K562 (cell line): ENCODE results near the gene KRT26. TPM values are rescaled to one million over a fixed set of nuclear protein-coding genes. Genes with fewer than 3 reads are reported as not detected.

Experiments
- ATAC-seq: fragments of 200-7000 bp; cut with Tn5 transposase; 3 replicates; pipeline ENCODE4 v1.9.1; 2020; ENCODE audit warnings: moderate library complexity
- BruUV-seq: library from RNA; stranded (reverse); fragments of 400-500 nt; replicated peaks from 2 replicates; lab custom pipeline; 2021; lab: Mats Ljungman, UMichigan
- CTCF ChIA-PET: fragments of 300-600 bp; formaldehyde crosslinking; extraction: SDS; loops from one replicate; lab custom pipeline; 2021; ENCODE audit warnings: low intra/inter-chr PET ratio; lab: Yijun Ruan, JAX
- POLR2A ChIA-PET: fragments of 300-600, 350-650 bp; sonication (Branson Sonifier 250); formaldehyde crosslinking; extraction: SDS; loops from one replicate; lab custom pipeline; 2021; ENCODE audit warnings: antibody characterized with exemption, inconsistent platforms; lab: Yijun Ruan, JAX
- DNase-seq, 4 experiments: peaks; one replicate each; pipeline versions ENCODE4 v3.0.0 to v3.0.0-alpha.2; 2011 to 2018; ENCODE audit warnings: low spot score in 3 of 4, mixed read lengths in 3 of 4; ENCODE audit errors: extremely low read depth in 1 of 4
- FAIRE-seq: peaks from 2 replicates; lab custom pipeline; 2011; peaks lifted over from hg19 to GRCh38; lab: Jason Lieb, UNC
- H2AFZ ChIP-seq: 2 replicates; pipeline ENCODE4 v1.6.0; 2011; ENCODE audit warnings: low read depth, low read length, control low read depth, inconsistent platforms
- H3K27ac ChIP-seq: fragments of 200-600 bp; 3 replicates; pipeline ENCODE4 v1.8.0; 2011; ENCODE audit warnings: low read depth, mild to moderate bottlenecking, control low read depth, inconsistent platforms, low read length, moderate library complexity, mixed read lengths; ENCODE audit errors: extremely low read depth
- H3K27me3 ChIP-seq, 2 experiments: fragments of 300-600 bp in 1 of 2; 2 replicates in 1 of 2; 3 replicates in 1 of 2; pipeline versions ENCODE4 v1.6.0 to v1.8.0; 2011; ENCODE audit warnings: inconsistent platforms in 2 of 2, low read length in 2 of 2, mild to moderate bottlenecking in 1 of 2, mixed read lengths in 1 of 2, moderate library complexity in 1 of 2; ENCODE audit not compliant: control insufficient read depth in 2 of 2, insufficient read depth in 2 of 2
- H3K36me3 ChIP-seq: fragments of 300-600 bp; 3 replicates; pipeline ENCODE4 v1.8.0; 2011; ENCODE audit warnings: mild to moderate bottlenecking, low read length, inconsistent platforms; ENCODE audit not compliant: control insufficient read depth, insufficient read depth
- H3K4me1 ChIP-seq, 2 experiments: fragments of 200-600 bp in 1 of 2; replicated peaks in 1 of 2; 2 replicates in 1 of 2; 3 replicates in 1 of 2; pipeline versions ENCODE4 v1.5.1 to v1.8.0; 2011; ENCODE audit warnings: inconsistent platforms in 2 of 2, low read length in 2 of 2, mild to moderate bottlenecking in 1 of 2, mixed read lengths in 1 of 2, moderate library complexity in 1 of 2; ENCODE audit not compliant: control insufficient read depth in 2 of 2, insufficient read depth in 2 of 2
- H3K4me2 ChIP-seq: 2 replicates; pipeline ENCODE4 v1.6.1; 2011; ENCODE audit warnings: low read length, control low read depth, inconsistent platforms, mixed read lengths; ENCODE audit not compliant: insufficient read depth
- H3K4me3 ChIP-seq: fragments of 200-600 bp; sonication (generic), shearing (Covaris generic); 2 replicates; pipeline ENCODE4 v1.5.1; 2016; ENCODE audit warnings: control low read depth, inconsistent platforms
- H3K79me2 ChIP-seq: fragments of 200-600 bp; 3 replicates; pipeline ENCODE4 v1.8.0; 2011; ENCODE audit warnings: low read length, inconsistent platforms; ENCODE audit not compliant: control insufficient read depth, insufficient read depth
- H3K9ac ChIP-seq, 2 experiments: 2 replicates each; pipeline versions ENCODE4 v1.6.0 to v1.6.1; 2011; ENCODE audit warnings: low read depth in 2 of 2, low read length in 2 of 2, control low read depth in 1 of 2, inconsistent platforms in 1 of 2, mild to moderate bottlenecking in 1 of 2, mixed read lengths in 1 of 2; ENCODE audit not compliant: insufficient read depth in 1 of 2
- H3K9me1 ChIP-seq: one replicate; pipeline ENCODE4 v1.6.0; 2011; ENCODE audit warnings: inconsistent platforms, mild to moderate bottlenecking, low read length, moderate library complexity; ENCODE audit not compliant: control insufficient read depth, insufficient read depth
- H3K9me3 ChIP-seq: replicated peaks from 2 replicates; pipeline ENCODE4 v1.5.1; 2011; ENCODE audit warnings: low read depth, low read length, inconsistent platforms; ENCODE audit not compliant: control insufficient read depth, insufficient read depth
- H4K20me1 ChIP-seq: replicated peaks from 2 replicates; pipeline ENCODE4 v1.6.1; 2011; ENCODE audit warnings: low read length, inconsistent platforms, mixed read lengths; ENCODE audit not compliant: control insufficient read depth, insufficient read depth
- CTBP1 ChIP-seq: fragments of 450-650 bp; IDR thresholded peaks from 2 replicates; pipeline ENCODE4 v1.6.1; 2016; ENCODE audit warnings: borderline replicate concordance
- LCOR ChIP-seq: sonication (generic); formaldehyde crosslinking; IDR thresholded peaks from 2 replicates; pipeline ENCODE4 v1.8.0; 2022; ENCODE audit warnings: mild to moderate bottlenecking, missing genetic modification reagents
- MTA3 ChIP-seq: fragments of 450-650 bp; formaldehyde crosslinking; IDR thresholded peaks from 2 replicates; pipeline ENCODE4 v1.6.1; 2017; ENCODE audit warnings: mild to moderate bottlenecking, borderline replicate concordance
- MXD1 ChIP-seq: fragments of 250-450 bp; sonication (Bioruptor Pico); IDR thresholded peaks from 2 replicates; pipeline ENCODE4 v1.8.0; 2021; ENCODE audit warnings: borderline replicate concordance, mild to moderate bottlenecking, moderate library complexity; ENCODE audit not compliant: poor library complexity, severe bottlenecking
- POLR2A ChIP-seq: fragments of 450-650 bp; conservative IDR thresholded peaks from 2 replicates; pipeline ENCODE4 v1.6.1; 2016
- POU5F1 ChIP-seq: fragments of 150-350 bp; IDR thresholded peaks from 2 replicates; pipeline ENCODE4 v1.6.1; 2014; ENCODE audit warnings: borderline replicate concordance, low read length, low read depth, mild to moderate bottlenecking; ENCODE audit not compliant: partially characterized antibody
- RBM25 ChIP-seq: fragments of 200-400 bp; formaldehyde crosslinking; IDR thresholded peaks from 2 replicates; pipeline ENCODE4 v1.6.1; 2018; ENCODE audit warnings: low read length, low read depth, moderate library complexity; ENCODE audit not compliant: severe bottlenecking
- THAP12 ChIP-seq: fragments of 250-450 bp; sonication (Bioruptor Pico); IDR thresholded peaks from 2 replicates; pipeline ENCODE4 v1.9.0; 2021; ENCODE audit warnings: mild to moderate bottlenecking, inconsistent platforms
- ZKSCAN8 ChIP-seq: fragments of 200-800 bp; sonication (Bioruptor generic); IDR thresholded peaks from 2 replicates; pipeline ENCODE4 v1.6.1; 2016; ENCODE audit warnings: missing genetic modification characterization, missing compliant biosample characterization
- ZSCAN29 ChIP-seq: fragments of 450-650 bp; IDR thresholded peaks from 2 replicates; pipeline ENCODE4 v1.6.1; 2017
- WGBS: fragments of 100-300 bp; shearing (Covaris generic); methylation state at CpG from one replicate; pipeline ENCODE4 v1.1.6; 2016; ENCODE audit warnings: low coverage, mixed read lengths; ENCODE audit not compliant: insufficient coverage; ENCODE audit errors: missing lambda C conversion rate; 5-methylcytosine and 5-hydroxymethylcytosine counted together
- in situ Hi-C: fragments of 300-500 bp; cut with MboI; formaldehyde crosslinking; loops from 4 replicates; pipeline ENCODE4 v1.15.0; 2018; ENCODE audit warnings: inconsistent platforms, mixed read lengths
- intact Hi-C: fragments of 100-400 bp; cut with micrococcal nuclease; formaldehyde crosslinking; loops from 2 replicates; pipeline ENCODE4 v1.14.2; 2022
- polyA plus RNA-seq, 8 experiments: library from polyadenylated mRNA; depleted of rRNA in 4 of 8; stranded (reverse) in 5 of 8; unstranded in 3 of 8; fragments of >200 nt; fragmentation: Nextera tagmentation in 2 of 8; fragmentation: Illumina TruSeq in 1 of 8; extraction: Ambion mirVana in 2 of 8; extraction: Trizol in 1 of 8; gene quantifications; 2 replicates each; pipeline versions ENCODE4 v1.2.1 to v1.2.3, GENCODE V29; 2011 to 2014; ENCODE audit warnings: inconsistent platforms in 1 of 8, missing spikeins in 1 of 8
- total RNA-seq, 7 experiments: library from RNA; depleted of rRNA in 6 of 7; stranded (reverse); fragments of >200 nt in 6 of 7; fragmentation: Illumina TruSeq in 2 of 7; extraction: Trizol in 2 of 7; gene quantifications; 2 replicates each; pipeline versions ENCODE4 v1.2.1 to v1.2.3, GENCODE V29; 2011 to 2021; ENCODE audit warnings: low replicate concordance in 1 of 7
- TF ChIP-seq, protein P1 (sequence below): fragments of 250-450 bp; sonication (Bioruptor Pico); IDR thresholded peaks from 2 replicates; pipeline ENCODE4 v1.8.0; 2021; ENCODE audit warnings: moderate library complexity, mild to moderate bottlenecking, inconsistent platforms

Gene KRT26
- total and polyA plus RNA-seq, 9 of the 15 experiments (the other 6 are each of a cell fraction or from before 2014, with no cell fraction given), result not detected

GRCh38 chr17:40777971-40778370, 6.0 kb upstream of the KRT26 start:
- in situ Hi-C loops (no loop called here), intact Hi-C loops (no loop called here)
- H3K79me2 ChIP-seq, result no peaks in the 10 kb centered on the region
- H2AFZ ChIP-seq, result no peak overlapping the region
- peaks cover 0 to 4% of the 10 kb centered on the region in 2 experiments; a peak in 1 of 5 replicates for H3K4me1 ChIP-seq
- ATAC-seq (no peak), DNase-seq (no peak), FAIRE-seq (no peak)
- ChIA-PET POLR2A (no interaction called here), CTCF (no interaction called here)
- no peaks in the 10 kb centered on the region for H3K36me3 ChIP-seq
- H3K9ac ChIP-seq, result no peak overlapping the region
- no peaks in the 10 kb centered on the region for H3K9me3 ChIP-seq
- H3K27ac ChIP-seq, result no peak overlapping the region
- WGBS, result 11% methylated on average over 3 of the region's 3 CpGs
- peaks cover 0 to 9% of the 10 kb centered on the region in 2 experiments; a peak in 2 of 5 replicates for H3K27me3 ChIP-seq
- no peaks in the 10 kb centered on the region for H3K9me1 ChIP-seq
- no peak overlapping the region for H3K4me2 ChIP-seq
- BruUV-seq, result no TSS peak
- H4K20me1 ChIP-seq, result no peaks in the 10 kb centered on the region
- TF ChIP-seq POU5F1 (no peak), THAP12 (CRISPR knock-in tag) (no peak), MTA3 (no peak), POLR2A (no peak), ZSCAN29 (no peak), CTBP1 (no peak), MXD1 (no peak), LCOR (CRISPR knock-in tag) (no peak), RBM25 (no peak), ZKSCAN8 (CRISPR knock-in tag) (no peak)
- TF ChIP-seq, protein P1, sequence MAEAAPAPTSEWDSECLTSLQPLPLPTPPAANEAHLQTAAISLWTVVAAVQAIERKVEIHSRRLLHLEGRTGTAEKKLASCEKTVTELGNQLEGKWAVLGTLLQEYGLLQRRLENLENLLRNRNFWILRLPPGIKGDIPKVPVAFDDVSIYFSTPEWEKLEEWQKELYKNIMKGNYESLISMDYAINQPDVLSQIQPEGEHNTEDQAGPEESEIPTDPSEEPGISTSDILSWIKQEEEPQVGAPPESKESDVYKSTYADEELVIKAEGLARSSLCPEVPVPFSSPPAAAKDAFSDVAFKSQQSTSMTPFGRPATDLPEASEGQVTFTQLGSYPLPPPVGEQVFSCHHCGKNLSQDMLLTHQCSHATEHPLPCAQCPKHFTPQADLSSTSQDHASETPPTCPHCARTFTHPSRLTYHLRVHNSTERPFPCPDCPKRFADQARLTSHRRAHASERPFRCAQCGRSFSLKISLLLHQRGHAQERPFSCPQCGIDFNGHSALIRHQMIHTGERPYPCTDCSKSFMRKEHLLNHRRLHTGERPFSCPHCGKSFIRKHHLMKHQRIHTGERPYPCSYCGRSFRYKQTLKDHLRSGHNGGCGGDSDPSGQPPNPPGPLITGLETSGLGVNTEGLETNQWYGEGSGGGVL, result no peak
- no peak overlapping the region for H3K4me3 ChIP-seq
